Transverse colon (tissue), 4 donors: Measurements from ENCODE around the gene WDR11. TPM values are rescaled to one million over a fixed set of nuclear protein-coding genes. Genes with fewer than 3 reads are reported as not detected.

Experiments used
- DNase-seq: peaks from one replicate; pipeline ENCODE4 v3.0.0-alpha.2; 2019
- H3K27ac ChIP-seq, 4 donors: fragments of 200-600 bp; sonication (generic); 2 replicates each; pipeline ENCODE4 v1.5.1; 2016 to 2018; ENCODE audit warnings: inconsistent platforms in 4 of 4
- H3K27me3 ChIP-seq: fragments of 200-600 bp; sonication (generic); 2 replicates; pipeline ENCODE4 v1.5.1; 2017; ENCODE audit warnings: inconsistent platforms
- H3K36me3 ChIP-seq, 4 donors: fragments of 200-600 bp; sonication (generic); 2 replicates each; pipeline ENCODE4 v1.5.1; 2017 to 2019; ENCODE audit warnings: inconsistent platforms in 4 of 4
- H3K4me1 ChIP-seq, 4 donors: fragments of 200-600 bp; sonication (generic); 2 replicates each; pipeline ENCODE4 v1.5.1; 2017 to 2020; ENCODE audit warnings: inconsistent platforms in 4 of 4
- H3K4me3 ChIP-seq, 4 donors: fragments of 200-600 bp; sonication (generic); 1 replicate in 1 of 4; 2 replicates in 3 of 4; pipeline versions ENCODE4 v1.5.1 to v1.6.1; 2017 to 2019; ENCODE audit warnings: inconsistent platforms in 4 of 4
- H3K9me3 ChIP-seq, 2 donors: fragments of 200-600 bp; sonication (generic); 2 replicates each; pipeline ENCODE4 v1.5.1; 2017 to 2019; ENCODE audit warnings: inconsistent platforms in 2 of 2
- EP300 ChIP-seq: sonication (generic); formaldehyde crosslinking; IDR thresholded peaks from one replicate; pipeline ENCODE4 v1.6.1; 2017; ENCODE audit warnings: antibody characterized with exemption, low read depth
- POLR2A ChIP-seq: fragments of 450-650 bp; IDR thresholded peaks from one replicate; pipeline ENCODE4 v1.6.1; 2016; ENCODE audit warnings: antibody characterized with exemption, mild to moderate bottlenecking, moderate library complexity
- POLR2AphosphoS5 ChIP-seq, 3 donors: sonication (generic); formaldehyde crosslinking; IDR thresholded peaks; one replicate each; pipeline ENCODE4 v1.6.1; 2016; ENCODE audit warnings: antibody characterized with exemption in 3 of 3
- WGBS, 2 donors: methylation state at CpG; one replicate each; pipeline ENCODE4 v1.1.5; 2018; ENCODE audit warnings: low coverage in 1 of 2; 5-methylcytosine and 5-hydroxymethylcytosine counted together
- in situ Hi-C, 4 donors: fragments of 200-750 bp; cut with MboI; loops; one replicate each; pipeline versions ENCODE4 v1.15.0 to v1.15.1; 2017; ENCODE audit warnings: low sequenced_read_pairs in 3 of 4, low pct_ligation_motif_present in 1 of 4, low pct_unique_long_range_greater_than_20kb in 1 of 4
- intact Hi-C: fragments of 100-400 bp; cut with DNase I; formaldehyde crosslinking; loops from one replicate; pipeline ENCODE4 v1.15.1; 2023; ENCODE audit warnings: low total_unique reads
- total RNA-seq, 4 donors: library from RNA; depleted of rRNA; stranded (reverse); fragments of >200 nt; gene quantifications; one replicate each; pipeline ENCODE4 v1.1.0, GENCODE V29; 2016
- TF ChIP-seq, protein P1 (sequence below), 5 experiments: fragments of 200-600 bp in 3 of 5; fragments of 450-650 bp in 2 of 5; sonication (generic) in 3 of 5; IDR thresholded peaks; 1 replicate in 2 of 5; 2 replicates in 3 of 5; pipeline ENCODE4 v1.5.1; 2016 to 2017; ENCODE audit warnings: antibody characterized with exemption in 5 of 5, inconsistent platforms in 3 of 5, mild to moderate bottlenecking in 2 of 5, moderate library complexity in 1 of 5

The WDR11 gene
- total RNA-seq, 4 donors from 2014 or later, result 29.5 to 80.0 (median 57.9) TPM

DNA sequence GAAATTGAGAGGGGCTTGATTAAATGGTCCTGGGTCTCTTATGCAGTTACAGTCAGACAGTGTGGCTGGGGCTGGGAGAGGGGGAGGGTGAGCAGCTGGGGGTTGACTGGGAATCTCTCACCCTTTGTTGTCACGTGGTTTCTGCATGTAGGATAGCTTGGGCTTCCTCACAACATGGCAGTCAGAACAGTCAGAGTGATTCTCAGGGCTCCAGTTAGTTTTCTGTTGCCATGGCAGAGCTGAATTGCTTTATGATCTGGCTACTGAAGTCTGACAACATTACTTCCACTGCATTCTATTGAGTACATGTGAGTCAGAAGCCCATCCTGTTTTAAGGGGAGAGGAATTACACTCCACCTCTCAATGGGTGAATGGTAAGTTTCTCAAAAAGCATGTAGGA, 102.7 kb downstream of the WDR11 start:
- peaks cover 20% of the 10 kb centered on the region for H3K27me3 ChIP-seq
- intact Hi-C loops, result no loop called here
- WGBS, 2 donors, result 70% methylated on average over 1 of the region's 1 CpG; no CpG with 5 or more reads in 1 of the 2 donors
- H3K4me1 ChIP-seq, result peaks cover 0 to 4% (median 0%) of the 10 kb centered on the region in 4 donors
- H3K4me3 ChIP-seq, result no peak overlapping the region
- H3K9me3 ChIP-seq, result peaks cover 8 to 12% of the 10 kb centered on the region in 2 donors
- in situ Hi-C loops, result loop anchor here in 2 of 4 donors (25.0 kb wide), 1 partner anchor 658 kb away; no protein-coding TSS in a partner anchor
- no peaks in the 10 kb centered on the region for H3K36me3 ChIP-seq
- TF ChIP-seq EP300, result no peak
- TF ChIP-seq, protein P1, sequence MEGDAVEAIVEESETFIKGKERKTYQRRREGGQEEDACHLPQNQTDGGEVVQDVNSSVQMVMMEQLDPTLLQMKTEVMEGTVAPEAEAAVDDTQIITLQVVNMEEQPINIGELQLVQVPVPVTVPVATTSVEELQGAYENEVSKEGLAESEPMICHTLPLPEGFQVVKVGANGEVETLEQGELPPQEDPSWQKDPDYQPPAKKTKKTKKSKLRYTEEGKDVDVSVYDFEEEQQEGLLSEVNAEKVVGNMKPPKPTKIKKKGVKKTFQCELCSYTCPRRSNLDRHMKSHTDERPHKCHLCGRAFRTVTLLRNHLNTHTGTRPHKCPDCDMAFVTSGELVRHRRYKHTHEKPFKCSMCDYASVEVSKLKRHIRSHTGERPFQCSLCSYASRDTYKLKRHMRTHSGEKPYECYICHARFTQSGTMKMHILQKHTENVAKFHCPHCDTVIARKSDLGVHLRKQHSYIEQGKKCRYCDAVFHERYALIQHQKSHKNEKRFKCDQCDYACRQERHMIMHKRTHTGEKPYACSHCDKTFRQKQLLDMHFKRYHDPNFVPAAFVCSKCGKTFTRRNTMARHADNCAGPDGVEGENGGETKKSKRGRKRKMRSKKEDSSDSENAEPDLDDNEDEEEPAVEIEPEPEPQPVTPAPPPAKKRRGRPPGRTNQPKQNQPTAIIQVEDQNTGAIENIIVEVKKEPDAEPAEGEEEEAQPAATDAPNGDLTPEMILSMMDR (IDR thresholded peaks at IDR 0.05), result no peak
- TF ChIP-seq POLR2A, result no peak
- TF ChIP-seq POLR2AphosphoS5 (IDR thresholded peaks at IDR 0.05), result no peak
- DNase-seq, result no peak
- no peak overlapping the region for H3K27ac ChIP-seq
